Stimulated activated CD4-positive, alpha-beta T cell treated with anti-CD3 and anti-CD28 coated beads, TNF-alpha, amount 100 ng/mL, for 24 hours (primary cell): ENCODE results near the gene WDFY1.

Experiments
- DNase-seq, 3 experiments: peaks; one replicate each; pipeline ENCODE4 v3.0.0-alpha.2; 2020; ENCODE audit warnings: low read depth in 3 of 3

The WDFY1 gene

GRCh38 chr2:223856584-223856983, 88.6 kb downstream of the WDFY1 start:
- DNase-seq: no peak

GRCh38 chr2:223856021-223856420, 89.1 kb downstream of the WDFY1 start:
- DNase-seq: no peak

GRCh38 chr2:223855426-223855825, 89.7 kb downstream of the WDFY1 start:
- DNase-seq: no peak

DNA sequence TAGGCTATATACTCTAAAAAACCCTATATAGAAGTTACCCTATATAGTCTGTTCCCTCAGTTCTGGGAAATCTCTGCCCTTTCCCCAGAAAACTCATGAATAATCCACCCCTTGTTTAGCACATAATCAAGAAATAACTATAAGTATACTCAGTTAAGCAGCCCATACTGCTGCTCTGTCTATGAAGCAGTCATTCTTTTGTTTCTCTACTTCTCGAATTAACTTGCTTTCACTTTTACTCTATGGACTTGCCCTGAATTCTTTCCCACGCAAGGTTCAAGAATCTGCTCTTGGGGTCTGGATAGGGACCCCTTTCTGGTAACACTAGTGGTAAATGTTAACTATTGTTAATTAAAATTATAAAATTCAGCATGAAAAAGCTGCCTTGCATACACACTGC, 90.4 kb downstream of the WDFY1 start:
- no peak for DNase-seq

- no peak for DNase-seq
Measured at GRCh38 chr2:223853425-223853837, 91.7 kb downstream of the WDFY1 start.

- no peak for DNase-seq
Measured at GRCh38 chr2:223852281-223852795, 92.8 kb downstream of the WDFY1 start.

DNA sequence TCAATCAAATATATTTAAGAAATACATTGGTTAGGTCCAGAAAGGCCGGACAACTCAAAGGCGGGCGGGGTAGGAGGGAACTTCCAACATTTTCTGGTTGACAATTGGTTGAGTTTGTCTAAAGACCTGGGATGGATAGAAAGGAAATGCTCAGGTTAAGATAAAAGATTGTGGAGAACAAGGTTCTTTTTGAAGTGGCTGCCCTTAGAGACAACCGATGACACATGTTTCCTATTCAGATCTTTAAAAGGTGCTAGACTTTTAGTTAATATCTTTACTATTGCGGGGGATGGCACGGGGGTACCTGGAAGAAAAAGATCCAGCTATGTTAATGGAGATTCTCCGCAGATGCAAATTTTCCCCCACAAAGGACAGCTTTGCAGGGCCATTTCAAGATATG, 97.7 kb downstream of the WDFY1 start:
- DNase-seq: no peak

DNA sequence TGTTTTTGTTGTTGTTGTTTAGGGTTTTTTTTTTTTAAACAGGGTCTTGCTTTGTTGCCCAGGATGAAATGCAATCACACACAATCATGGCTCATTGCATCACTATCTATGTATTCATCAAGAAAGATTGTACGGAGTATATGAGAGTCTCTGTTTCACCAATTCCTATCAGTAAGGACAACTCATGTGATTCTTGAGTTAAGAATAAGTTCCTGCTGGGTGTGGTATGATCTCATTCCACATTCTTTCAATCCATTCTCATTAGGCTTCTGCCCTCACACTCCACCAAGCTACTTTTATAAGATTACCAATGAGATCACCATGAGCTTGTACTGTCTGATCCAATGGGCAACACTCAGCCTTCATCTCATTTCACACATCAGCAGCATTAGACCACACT, 98.6 kb downstream of the WDFY1 start:
- DNase-seq: no peak

DNA sequence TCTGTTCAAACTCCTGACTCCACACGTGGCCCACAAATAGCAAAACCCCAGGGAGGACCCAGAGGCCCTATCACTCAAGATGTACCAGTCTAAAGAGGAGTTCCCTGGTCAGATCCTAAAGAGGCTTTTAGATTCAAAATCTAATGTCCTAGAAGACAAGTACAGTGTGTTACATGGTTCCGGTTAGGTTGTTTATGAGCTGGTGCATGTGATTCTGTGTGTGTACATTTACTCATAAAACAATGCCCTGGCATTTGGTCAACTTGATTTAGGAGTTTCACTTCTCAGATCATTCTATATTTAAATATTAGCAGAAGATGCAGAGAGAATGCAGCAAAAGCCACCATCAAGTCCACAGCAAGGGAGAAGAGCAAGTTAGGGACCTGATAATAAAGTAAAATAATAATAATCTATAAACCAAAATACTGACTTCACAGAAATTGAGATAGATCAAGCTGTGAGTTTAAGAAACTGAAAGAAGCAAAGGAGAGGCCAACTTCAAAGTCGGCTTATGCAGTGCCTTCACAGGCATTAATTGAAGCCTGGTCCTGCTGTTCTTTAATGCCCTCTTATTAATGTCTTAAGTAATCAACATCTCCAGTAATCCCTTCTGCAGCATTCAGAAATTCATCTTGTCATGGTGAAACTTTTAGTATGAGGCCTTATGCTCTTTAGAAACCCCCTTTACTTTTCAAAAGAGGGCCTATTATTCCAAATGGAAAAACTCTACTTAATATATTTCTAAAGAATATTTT, 103.5 kb downstream of the WDFY1 start:
- DNase-seq: no peak

DNA sequence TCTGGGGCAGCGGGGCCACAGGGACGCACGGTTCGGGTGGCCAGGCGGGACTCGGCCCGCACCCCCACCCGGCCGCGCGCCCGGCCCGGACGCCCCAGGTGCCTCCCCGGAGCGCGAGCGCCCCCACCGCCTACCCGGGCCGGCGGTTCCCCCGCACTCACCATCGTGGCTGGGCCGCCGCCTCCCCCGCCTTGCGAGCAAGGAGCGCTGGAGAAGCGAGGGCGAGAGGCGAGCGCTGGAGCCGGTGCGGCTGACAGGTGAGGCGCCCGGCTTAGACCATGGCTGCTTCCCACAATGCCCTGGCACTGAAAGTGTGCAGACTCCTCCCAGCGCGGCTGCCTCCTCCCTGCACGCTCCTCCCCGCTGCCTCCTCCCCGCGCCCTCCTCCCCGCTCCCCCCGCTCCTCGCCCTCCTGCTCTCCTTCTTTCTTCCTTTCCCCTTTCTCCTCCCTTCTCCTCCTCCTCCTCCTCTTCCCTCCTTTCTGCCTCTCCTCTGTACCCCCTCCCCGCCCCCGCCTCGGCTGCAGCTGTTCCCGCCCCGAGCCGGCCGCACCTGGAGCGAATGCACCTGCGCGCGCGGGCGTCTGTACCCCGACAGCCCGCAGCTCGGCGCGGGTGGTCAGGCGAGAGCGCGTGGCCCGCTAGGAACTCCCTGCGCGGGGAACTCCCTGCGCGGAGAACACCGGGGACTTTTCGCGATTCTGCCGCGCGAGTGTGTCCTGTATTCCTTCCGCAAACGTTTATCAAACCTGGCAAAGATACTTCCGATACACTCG, 107.7 kb downstream of the WDFY1 start, which contains the start of gene AP1S3:
Gene AP1S3 (minus strand): TSS at position 296 of the 775 bp plus-strand sequence. CDS start 132 bp downstream, at position 164.
- DNase-seq: peak; percentile 43 to 73 (median 52)

GRCh38 chr2:223835701-223836532, 109.2 kb downstream of the WDFY1 start:
- no peak for DNase-seq

- no peak for DNase-seq
Measured at GRCh38 chr2:223834431-223834830, 110.7 kb downstream of the WDFY1 start.

DNA sequence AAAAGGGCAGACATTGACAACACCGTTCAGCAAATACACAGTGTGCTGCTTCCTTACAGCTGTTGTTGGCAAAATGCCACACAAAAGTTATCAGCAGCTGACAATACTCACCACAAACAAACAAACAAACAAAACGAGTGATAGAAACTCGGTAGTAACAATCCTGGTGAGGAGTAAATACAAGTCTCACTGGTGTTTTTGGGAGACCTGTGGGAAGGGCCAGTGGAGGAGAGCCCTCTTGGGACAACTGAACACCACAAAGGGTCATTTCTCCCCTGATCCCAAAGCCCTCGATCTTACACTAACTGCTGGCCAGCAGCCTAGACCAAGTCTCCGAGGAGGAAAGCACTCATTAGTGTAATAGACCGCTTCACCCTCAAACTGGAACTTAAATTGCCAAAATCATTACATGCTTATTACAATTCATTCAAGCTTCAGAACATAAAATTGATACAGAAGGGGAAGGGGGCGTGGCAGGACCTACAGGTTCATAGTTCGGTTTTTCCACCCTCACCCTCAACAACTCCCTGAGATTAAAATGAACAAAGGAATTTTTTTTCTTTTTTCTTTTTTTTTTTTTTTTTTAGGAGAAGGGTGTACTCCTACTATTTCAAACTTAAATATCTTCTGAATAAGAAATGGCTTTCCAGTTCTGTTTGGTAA, 112.8 kb downstream of the WDFY1 start:
- DNase-seq: no peak

- no peak for DNase-seq
Measured at GRCh38 chr2:223829128-223829527, 116.0 kb downstream of the WDFY1 start.

GRCh38 chr2:223828314-223828713, 116.8 kb downstream of the WDFY1 start:
- DNase-seq: no peak

GRCh38 chr2:223826995-223827394, 118.1 kb downstream of the WDFY1 start:
- DNase-seq: no peak
